Hepatic stellate cell (primary cell): ENCODE measurements around the gene PHF21B.
"Not testable (repeated sequence)": the region's sequence is repeated elsewhere in the genome, so short reads cannot be mapped to it uniquely, and the experiment has no call there.

Source experiments
- DNase-seq: peaks from one replicate; pipeline ENCODE4 v3.0.0; 2011; ENCODE audit warnings: low spot score

PHF21B gene

DNA sequence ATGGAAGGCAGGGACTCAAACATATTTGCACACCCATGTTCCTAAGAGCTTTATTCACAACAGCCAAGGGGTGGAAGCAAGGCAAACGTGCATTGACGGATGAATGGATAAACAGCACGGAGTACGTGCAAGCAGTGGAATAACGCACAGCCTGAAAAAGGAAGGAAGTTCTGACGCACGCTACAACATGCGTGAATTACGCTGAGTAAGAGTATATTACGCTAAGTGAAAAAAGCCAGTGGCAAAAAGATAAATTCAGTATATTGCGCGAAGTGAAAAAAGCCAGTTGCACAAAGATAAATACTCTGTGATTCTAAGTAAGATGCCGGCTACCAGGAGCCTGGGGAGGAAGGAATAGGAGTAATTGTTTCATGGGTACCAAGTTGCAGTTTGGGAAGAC lies 19.5 kb downstream of the PHF21B start:
- no peak for DNase-seq

DNA sequence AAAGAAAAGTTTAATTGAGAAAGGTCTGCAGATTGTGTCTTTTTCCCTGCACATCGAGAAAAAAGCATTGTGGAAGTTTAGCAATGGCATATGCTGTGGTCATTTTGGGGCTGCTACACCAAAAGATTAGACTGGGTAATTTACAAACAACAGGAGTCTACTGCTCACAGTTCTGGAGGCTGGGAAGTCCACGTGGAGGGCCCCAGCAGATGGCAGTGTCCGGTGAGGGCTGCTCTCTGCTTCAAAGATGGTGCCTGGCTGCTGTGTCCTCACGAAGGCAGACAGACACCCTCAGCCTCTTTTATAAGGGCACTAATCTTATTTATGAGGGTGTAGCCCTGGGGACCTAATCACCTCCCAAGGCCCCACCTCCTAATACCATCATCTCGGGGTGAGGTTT lies 21.1 kb downstream of the PHF21B start:
- DNase-seq: no peak

DNA sequence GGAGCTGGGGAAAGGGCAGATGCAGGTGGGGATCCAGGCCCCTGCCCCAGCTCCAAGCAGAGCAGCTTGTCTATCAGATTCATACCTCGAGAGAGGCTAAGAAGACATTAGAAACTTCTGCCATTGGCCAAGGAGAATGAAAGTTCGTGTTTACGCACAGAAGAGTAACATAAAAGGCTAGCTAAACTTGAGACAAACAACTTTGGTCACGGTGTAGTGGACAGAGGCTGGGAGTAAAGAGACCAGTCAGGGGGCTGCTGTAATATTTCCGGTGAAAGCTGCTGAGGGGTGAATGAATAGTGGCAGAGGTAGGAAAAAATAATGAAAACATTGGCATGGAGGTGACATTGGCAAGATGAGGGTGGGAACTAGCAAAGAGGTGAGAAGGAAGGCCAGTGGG lies 22.9 kb downstream of the PHF21B start:
- DNase-seq: no peak

DNA sequence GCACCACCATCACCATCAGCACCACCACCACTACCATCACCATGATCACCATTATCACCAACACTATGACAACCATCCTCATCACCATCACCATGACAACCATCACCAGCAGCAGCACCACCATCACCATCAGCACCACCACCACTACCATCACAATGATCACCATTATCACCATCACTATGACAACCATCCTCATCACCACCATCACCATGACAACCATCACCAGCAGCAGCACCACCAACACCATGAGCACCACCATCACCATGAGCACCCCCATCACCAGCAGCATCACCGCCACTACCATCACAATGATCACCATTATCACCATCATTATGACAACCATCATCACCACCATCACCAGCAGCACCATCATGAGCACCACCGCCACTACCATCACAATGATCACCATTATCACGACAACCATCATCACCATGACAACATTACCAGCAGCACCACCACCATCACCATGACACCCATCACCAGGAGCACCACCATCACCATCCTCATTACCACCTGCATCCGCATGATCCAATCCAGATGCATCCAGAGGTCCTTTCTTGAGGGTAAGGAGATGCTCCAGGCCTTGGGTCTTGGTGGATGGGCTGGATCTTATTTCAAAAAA lies 23.8 kb downstream of the PHF21B start:
- DNase-seq: no peak

DNA sequence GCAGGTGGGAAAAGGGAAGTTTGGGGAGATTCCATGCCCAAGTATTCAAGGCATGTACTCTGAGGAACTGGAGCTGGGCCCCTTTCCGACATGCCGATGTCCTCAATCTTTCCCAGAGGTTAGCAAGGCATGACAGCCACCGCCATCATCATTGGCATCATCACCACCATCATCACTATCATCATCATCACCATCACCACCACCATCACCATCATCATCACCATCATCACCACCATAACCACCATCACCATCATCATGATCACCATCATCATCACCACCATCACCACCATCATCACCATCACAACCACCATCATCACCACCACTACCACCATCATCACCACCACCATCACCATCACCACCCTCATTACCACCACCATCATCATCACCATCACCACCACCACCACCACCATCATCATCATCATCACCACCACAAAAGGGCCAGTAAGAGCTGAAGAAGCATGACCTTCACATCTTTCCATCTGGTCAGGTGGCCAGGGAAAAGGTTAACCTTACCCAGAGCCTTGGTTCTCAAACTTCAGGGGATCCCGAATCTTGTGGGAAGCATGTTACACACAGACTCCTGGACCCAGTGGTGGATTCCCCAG lies 25.8 kb downstream of the PHF21B start:
- DNase-seq: no peak

DNA sequence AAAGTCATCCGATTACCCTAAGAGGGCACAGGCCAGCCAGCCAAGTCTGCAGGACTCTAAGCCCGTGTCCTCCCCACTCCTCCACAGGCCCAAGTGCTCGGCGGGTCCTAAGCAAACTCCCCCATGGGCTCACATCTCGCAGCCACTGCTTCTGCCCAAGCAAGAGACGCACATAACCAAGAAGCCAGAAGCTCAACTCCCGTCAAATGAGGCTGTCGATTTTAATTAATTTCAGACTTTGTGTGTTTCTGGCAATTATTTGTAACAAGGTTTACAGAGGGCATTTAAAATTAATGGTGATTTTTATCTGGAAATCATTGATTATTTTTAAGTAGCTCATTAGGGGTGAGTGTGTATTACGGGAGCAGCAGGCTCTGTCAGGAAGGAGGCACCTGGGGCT lies 27.4 kb downstream of the PHF21B start:
- DNase-seq: no peak

DNA sequence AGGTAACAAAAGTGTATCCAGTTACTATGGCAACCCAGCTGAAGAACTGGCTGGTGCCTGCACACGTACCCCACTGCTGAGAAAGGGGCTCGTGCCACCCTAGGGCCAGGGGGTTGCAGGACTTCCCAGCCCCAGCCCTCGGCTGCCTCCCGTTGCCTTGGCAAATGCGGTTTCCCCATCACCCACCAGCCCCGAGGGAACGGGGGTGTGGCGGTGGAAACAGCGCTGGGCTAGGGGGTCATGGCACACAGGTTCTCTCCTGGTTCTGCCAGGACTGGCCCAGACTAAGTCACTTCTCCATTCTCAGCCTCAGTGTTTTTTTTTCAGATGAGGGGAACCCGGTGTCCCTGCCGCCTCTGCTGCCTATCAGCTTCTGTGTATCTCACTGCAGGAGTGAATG lies 27.9 kb downstream of the PHF21B start:
- DNase-seq: no peak

DNA sequence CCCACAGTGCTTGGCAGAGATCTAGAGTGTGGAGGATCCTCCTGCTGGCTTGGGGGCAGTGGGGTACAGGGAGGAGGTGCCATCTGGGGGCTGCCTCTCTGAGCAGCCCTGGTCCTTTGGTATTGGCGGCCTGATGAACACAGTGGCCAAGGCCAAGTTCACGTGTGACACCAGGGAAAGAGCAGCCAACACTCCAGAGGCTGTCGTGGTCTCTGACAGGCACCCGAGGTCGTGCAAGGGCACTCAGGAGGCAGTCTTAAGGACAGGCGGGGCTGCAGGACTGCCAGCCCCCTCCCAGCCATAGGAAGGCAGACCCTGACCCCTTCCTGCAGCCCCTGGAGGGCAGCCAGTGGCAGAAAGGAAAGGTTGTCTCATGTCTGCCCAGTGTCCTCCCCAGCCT lies 30.7 kb downstream of the PHF21B start:
- no peak for DNase-seq

DNA sequence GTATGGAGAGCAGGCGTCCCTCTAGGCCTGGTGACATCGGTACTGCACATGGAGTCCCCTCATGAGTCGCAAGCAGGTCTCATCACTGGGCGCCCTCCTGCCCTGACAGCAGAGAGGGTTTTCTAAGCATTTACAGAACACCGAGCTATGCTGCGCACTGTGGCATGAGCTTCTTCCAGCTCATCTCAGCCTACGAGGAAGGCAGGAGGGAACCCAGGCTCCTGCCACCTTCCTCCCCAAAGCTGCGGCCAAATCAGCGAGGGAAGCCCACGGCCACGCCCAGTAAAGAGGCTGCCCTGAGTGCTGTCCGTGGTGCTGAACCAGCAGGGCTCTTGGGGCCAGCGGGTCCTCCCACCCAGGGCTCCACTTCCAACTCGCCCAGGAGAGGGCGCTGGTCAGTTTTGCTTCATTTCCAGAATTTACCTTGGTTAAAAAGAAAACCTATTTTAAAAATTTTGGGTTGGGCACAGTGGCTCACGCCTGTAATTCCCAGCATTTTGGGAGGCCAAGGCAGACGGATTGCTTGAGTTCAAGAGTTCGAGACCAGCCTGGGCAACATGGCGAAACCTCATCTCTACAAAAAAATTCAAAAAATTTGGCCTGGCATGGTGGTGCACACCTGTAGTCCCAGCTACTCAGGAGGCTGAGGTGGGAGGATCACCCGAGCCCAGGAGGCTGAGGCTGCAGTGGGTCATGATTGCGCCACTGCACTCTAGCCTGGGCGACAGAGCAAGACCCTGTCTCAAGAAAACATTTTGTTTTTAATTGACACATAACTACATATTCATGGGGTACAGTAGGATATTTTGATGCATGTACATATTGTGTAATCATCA lies 34.2 kb downstream of the PHF21B start:
- DNase-seq: peak; percentile 73

DNA sequence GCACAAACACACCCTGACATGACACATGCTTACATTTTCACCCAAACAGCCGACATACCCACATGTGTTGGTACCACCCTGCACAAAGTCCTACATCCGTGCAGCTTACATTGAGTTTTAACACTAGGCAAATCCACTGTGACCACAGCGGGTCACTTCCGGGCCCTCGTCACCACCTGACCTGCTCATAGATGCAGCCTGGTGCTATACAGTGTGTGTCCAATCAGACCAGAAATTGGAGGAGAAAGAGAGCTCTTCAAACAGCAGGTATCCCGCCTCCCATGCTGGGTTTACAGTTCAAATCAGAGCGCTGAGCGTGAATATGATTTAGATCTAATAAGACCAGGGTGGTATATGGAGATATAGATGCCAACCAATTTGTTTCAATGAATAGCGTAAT lies 35.4 kb downstream of the PHF21B start:
- DNase-seq: no peak

DNA sequence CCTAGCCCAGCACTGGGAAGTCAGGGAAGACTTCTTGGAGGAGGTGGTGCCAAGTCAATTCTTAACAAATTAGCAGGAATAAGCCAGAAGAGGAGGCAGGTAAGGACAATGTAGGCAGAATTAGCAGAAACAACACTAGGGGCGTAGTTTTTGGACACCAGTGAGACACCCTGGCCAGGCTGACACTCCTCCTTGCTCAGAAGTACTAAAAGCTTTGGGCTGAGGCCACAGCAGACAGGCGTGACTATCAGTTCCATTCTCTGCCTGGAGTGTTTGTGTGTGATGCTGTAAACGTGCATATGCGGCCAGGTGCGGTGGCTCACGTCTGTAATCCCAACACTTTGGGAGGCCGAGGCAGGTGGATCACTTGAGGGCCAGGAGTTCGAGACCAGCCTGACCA lies 36.0 kb downstream of the PHF21B start:
- DNase-seq: no peak

DNA sequence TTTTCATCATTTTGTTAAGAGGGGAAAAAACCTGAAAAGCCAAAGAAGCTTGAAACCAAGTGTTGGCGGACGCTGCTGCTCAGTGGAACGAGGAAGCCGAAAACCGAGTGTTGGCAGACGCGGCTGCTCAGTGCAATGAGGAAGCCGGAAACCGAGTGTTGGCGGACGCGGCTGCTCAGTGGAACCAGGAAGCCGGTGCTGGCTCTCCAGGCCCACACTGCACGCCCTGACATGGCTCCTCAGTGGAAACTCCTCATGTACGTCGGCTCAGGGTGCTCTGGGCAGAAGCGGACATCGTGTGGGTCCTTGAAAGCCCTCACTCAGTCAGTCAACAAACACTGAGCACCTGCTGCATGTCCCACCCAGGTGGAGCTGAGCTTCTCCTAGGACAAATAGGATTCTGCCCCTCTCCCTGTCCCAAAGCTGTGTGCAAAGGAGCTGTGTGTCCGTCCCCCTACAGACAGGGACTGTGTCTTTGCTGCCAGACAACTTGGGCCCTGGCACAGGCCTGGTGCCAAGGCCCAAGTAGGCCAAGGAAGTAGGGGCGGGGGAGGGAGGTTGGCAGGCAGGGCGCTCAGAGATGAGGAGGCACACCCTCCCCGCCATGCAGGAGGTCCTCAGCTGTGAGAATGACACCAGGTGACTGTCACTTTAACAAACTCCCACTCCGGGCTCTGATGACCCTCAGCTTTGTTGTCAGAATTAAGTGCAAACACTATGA lies 37.3 kb downstream of the PHF21B start:
- no peak for DNase-seq

DNA sequence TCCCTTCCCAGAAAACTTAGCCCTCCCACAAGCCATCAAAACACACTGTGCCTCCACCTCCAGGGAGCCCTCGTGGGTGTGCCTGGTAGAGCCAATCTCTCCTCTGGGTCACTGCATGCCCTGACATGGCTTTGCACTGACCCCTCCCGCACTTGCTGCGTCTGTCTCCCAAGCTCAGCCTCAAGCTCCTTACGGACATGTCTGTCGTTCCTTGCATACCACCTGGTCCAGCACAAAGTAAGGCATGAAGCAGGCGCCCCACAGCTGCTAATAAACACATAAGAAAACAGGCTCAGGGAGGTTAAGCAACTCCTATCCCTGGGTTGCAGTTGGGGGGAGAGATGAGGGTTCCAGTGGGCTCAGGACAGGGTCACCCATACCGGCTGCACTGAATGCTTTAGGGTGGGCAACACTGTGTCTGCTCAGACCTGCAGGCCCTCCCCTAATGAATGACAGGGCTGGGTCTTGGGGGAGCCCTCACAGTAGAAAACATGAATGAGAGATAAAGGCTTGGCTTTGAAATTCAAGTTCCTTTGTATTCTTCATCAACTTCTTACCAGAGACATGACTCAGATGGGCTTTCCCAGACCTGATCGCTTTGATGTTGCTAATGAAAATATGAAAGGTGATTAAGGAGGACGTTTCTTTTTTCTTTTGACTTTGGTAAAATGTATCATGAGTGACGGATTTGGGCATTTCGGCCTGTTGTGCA lies 38.0 kb downstream of the PHF21B start:
- DNase-seq: no peak

DNA sequence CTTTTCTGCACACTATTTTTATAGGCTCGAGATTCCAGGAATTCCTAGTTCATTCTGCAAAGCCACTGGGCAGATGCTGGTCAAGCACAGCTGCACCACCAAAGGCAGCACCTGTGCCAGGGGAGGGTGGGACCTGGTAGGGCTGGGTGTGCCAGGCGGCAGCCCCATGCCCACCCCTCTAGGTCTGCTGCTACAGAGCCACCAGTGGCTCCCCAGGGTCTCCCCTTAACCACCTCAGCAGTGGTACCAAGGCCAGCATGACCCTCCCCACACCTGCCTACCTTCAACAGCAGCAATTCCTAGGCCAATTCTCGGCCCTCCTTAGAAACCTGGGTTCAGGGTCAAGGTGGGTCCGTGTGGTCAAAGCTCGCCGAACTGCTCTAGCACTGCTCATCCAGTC lies 39.5 kb downstream of the PHF21B start:
- no peak for DNase-seq

DNA sequence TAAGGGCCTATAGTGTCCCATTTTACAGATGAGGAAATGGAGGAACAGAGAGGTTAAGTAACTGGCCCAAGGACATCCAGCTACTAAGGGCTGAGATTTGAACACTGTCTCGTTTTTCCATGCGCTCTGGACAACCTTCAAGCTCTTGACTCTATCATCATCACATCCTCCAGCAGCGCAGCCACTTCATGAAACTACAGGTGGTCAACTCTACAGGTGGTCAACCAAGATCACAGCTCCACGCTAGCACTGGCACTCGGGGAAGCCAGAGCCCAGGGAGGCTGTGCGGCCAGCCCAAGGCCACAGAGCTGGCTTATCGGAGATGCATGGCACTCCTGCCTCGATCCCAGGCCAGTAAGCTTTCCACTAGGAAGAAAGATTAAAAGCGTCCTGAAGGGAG lies 40.0 kb downstream of the PHF21B start:
- DNase-seq: no peak

DNA sequence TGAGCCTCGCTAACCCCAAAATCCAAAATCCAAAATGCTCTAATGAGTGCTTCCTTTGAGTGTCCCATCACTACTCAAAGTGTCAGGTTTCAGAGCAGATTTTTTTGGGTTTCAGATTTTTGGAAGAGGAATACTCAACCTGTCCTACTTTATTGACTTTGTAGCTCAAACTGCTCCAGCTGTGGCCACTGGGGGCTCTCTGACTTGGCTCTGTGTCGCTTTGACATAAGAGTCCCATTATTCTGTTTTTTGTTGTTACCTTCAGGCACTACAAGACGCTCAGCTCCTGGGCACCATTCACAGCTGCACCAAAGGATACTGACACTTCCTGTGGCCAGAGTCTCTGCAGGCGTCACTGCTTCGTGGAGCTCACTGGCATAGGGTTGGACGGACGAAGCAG lies 41.1 kb downstream of the PHF21B start:
- DNase-seq: no peak

DNA sequence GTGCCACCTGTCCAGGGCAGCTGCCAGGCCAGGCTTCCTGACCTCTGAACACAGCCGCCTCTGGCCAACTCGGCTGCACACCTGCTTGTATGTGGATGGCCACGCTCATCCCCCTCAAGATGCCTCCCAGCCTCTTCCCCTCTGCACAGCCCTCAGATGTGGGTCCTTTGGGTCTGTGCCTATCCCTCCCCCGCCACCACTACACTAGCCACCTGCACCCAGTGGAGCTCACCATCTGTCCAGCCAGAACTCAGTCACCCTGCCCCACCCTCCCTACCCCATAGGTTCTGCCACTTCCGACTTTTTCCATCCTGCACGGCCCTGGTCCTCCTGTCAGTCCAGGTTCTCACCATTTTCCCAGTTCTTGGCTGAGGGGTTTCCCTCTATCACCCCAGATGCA lies 44.6 kb downstream of the PHF21B start:
- no peak for DNase-seq

DNA sequence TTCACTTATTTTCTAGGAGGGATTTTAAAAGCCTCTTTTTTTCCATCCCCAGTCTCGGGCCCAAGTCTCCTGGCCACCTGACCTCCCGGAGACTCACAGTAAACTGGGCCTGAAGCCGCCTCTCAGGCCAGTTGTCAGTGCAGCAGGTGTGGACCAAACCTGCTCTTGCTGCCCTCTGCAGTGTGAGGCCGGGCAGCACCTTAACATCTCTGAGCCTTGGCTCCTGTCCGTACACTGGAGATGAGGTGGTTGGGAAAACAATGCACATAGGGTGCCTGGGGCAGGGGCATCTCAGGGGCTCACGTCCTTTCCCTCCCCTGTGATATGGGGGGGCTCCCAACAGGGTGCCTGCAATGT lies 45.1 kb downstream of the PHF21B start:
- no peak for DNase-seq

DNA sequence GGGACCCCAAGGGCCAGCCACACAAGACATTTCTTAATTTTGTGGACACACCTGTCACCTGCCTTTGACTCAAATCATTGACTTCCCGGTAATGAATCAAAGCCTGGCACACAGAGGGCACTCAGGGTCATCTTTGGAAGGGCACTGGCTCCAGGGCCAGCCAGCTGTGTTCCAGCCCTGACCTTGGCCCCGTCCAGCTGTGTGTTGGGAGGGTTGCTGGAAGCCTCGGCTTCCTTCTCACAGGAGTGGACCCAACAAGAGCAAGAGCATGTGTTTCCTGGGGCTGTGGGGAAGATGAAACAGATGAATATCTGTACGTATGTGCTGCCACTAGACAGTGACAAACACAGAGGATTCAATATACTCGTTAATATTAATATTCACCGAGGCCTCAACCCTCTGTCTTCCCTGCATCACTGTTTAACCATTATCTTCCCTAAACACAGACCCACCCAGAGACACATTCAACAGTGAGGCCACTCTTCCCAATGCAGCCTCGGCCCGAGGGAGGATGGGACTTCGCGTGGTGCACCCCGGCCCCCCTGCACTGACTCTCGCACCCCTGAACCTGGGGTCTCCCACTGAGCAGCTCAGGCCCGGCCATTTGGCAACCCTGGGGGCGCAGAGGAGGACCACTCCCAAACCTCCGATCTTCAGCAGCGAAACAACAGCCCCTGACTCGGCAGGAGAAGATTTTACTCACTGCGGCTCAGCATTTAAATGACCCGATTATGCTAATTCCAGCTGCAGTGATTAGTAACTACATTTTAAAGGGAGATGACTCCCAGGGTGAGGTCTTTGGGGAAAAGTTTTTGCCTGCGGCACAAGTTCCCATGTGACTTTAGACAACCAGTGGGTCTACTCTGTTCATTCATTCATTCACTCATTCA lies 45.7 kb downstream of the PHF21B start:
- DNase-seq: no peak

DNA sequence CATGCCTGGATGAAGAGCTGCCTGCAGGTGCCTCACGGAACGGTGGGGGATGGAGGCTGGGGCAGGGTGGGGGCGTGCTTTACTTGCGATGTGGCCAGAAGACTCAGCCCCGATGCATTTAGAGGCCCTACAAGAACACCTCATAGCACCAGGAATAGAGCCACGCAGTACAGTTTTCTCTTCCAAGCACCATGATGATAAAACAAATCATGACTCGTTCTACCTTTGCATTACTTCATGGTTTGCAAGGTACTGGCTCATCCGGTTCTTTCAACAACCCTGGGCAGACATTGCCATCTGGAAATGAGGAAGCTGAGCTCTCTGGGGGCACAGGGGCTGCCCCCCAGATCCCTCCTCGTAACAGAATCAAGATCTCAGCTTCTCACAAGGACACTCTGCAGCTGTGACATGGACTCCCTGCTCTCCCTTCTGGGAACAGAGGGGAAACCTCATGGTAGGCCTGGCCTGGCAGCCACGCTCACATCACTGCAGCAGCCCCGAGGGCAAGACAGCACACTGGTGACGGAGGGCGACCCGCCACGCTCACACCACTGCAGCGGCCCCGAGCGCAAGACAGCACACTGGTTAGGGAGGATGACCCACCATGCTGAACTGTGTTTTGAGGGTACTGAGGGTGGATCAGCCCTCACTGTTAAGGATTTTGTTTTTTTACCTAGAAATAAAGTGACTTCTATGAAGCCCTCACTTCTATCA lies 46.9 kb downstream of the PHF21B start:
- DNase-seq: no peak

DNA sequence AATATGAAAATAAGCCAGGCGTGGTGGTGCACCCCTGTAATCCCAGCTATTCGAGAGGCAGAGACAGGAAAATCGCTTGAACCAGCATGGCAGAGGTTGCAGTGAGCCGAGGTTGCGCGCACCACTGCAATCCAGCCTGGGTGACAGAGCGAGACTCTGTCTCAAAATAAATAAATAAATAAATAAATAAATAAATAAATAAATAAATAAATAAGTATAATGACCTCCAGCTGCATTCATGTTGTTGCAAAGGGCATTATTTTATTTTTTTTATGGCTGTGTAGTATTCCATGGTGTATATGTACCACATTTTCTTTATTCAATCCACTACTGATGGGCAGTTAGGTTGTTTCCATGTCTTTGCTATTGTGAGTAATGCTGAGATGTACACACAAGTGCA lies 48.1 kb downstream of the PHF21B start:
- DNase-seq: not testable (repeated sequence)
